ENCODE data around the gene DUSP10.
A peak's percentile ranks its signal among the peaks of the same experiment; 100 is the strongest.

Gene DUSP10

DNA sequence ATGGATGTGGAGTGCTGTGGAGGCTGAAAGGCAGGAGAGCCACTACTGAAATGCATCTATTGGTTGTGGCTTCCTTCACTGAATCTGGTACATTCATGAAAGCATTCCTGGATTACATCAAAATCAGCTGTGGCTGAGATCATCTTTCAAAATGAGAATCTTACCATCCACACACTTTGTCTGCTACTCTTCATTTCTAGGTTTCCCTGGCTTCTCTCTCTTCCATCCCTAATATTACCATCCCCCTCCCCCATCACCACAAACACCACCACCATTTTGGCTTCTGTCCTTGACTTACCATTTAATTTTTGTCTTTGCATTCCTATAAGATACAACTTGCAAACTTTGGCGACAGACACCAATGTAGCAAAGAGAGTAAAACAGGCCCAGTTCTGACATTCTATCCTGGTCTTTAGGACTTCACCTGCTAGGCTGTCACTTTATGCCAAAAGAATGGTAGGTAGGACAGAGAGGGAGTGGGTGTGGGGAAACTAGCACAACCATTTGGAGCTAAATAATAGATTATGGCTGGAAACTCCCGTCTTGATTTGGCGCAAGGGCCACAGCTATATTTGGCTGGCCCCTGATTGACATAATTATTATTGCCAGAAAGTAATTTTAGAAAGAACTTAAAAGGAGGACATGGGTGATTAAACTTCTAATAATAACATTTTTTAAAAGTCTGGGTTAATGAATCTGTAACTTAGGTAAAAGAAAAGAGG lies 15.1 kb upstream of the DUSP10 start:
- no peak for TF ChIP-seq ZNF70 (CRISPR knock-in tag; IDR thresholded peaks at IDR 0.05)
- TF ChIP-seq TOX (CRISPR knock-in tag; IDR thresholded peaks at IDR 0.05; ENCODE audit: borderline replicate concordance): no peak
- no peak for TF ChIP-seq ZFP30 (CRISPR knock-in tag; IDR thresholded peaks at IDR 0.05)
- no peak for TF ChIP-seq OSR1 (CRISPR knock-in tag; IDR thresholded peaks at IDR 0.05)
- TF ChIP-seq CSDC2 (CRISPR knock-in tag; IDR thresholded peaks at IDR 0.05): no peak
- ATAC-seq: peak; percentile 60; the same call in 2 of the 3 replicates

DNA sequence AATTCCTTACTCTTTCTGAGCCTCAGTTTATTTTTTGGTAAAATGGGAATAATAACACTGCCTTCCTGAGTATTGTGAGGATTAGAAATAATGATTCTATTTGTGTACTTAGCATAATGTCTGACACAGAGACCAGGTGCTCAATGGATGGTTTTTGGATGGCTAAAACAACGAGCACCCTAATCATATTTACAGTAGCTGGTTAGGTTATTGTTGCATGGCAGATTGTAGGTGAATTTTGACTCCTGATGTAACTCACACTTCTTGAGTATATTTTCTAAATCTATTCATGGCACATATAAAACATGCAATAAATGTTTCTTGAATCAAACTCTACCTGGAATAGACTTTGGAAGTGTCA lies 11.9 kb upstream of the DUSP10 start:
- no peak for ATAC-seq
- TF ChIP-seq ZC3H10 (CRISPR knock-in tag; IDR thresholded peaks at IDR 0.05) (no peak), RARB (CRISPR knock-in tag; IDR thresholded peaks at IDR 0.05) (no peak), TOX (CRISPR knock-in tag; IDR thresholded peaks at IDR 0.05; ENCODE audit: borderline replicate concordance) (no peak), ESRRG (CRISPR knock-in tag; IDR thresholded peaks at IDR 0.05) (no peak), SNAI2 (CRISPR knock-in tag; IDR thresholded peaks at IDR 0.05) (no peak), ARNTL (CRISPR knock-in tag; IDR thresholded peaks at IDR 0.05; ENCODE audit: borderline replicate concordance, low read depth) (no peak), TCF4 (CRISPR knock-in tag; IDR thresholded peaks at IDR 0.05; ENCODE audit: borderline replicate concordance) (no peak), PPARA (CRISPR knock-in tag; IDR thresholded peaks at IDR 0.05; ENCODE audit: borderline replicate concordance) (no peak), CSDC2 (CRISPR knock-in tag; IDR thresholded peaks at IDR 0.05) (no peak), ZNF70 (CRISPR knock-in tag; IDR thresholded peaks at IDR 0.05) (no peak), BACH2 (CRISPR knock-in tag; IDR thresholded peaks at IDR 0.05; ENCODE audit: borderline replicate concordance) (no peak), ZNF565 (CRISPR knock-in tag; conservative IDR thresholded peaks at IDR 0.05; ENCODE audit: low read depth) (no peak), ZFP3 (CRISPR knock-in tag; IDR thresholded peaks at IDR 0.05) (no peak), ZNF8 (CRISPR knock-in tag; IDR thresholded peaks at IDR 0.05) (no peak), OSR1 (CRISPR knock-in tag; IDR thresholded peaks at IDR 0.05) (no peak), ZFP30 (CRISPR knock-in tag; IDR thresholded peaks at IDR 0.05) (no peak)
- TF ChIP-seq, protein P1, sequence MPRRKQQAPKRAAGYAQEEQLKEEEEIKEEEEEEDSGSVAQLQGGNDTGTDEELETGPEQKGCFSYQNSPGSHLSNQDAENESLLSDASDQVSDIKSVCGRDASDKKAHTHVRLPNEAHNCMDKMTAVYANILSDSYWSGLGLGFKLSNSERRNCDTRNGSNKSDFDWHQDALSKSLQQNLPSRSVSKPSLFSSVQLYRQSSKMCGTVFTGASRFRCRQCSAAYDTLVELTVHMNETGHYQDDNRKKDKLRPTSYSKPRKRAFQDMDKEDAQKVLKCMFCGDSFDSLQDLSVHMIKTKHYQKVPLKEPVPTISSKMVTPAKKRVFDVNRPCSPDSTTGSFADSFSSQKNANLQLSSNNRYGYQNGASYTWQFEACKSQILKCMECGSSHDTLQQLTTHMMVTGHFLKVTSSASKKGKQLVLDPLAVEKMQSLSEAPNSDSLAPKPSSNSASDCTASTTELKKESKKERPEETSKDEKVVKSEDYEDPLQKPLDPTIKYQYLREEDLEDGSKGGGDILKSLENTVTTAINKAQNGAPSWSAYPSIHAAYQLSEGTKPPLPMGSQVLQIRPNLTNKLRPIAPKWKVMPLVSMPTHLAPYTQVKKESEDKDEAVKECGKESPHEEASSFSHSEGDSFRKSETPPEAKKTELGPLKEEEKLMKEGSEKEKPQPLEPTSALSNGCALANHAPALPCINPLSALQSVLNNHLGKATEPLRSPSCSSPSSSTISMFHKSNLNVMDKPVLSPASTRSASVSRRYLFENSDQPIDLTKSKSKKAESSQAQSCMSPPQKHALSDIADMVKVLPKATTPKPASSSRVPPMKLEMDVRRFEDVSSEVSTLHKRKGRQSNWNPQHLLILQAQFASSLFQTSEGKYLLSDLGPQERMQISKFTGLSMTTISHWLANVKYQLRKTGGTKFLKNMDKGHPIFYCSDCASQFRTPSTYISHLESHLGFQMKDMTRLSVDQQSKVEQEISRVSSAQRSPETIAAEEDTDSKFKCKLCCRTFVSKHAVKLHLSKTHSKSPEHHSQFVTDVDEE (CRISPR knock-in tag; IDR thresholded peaks at IDR 0.05): no peak
- TF ChIP-seq, protein P2, sequence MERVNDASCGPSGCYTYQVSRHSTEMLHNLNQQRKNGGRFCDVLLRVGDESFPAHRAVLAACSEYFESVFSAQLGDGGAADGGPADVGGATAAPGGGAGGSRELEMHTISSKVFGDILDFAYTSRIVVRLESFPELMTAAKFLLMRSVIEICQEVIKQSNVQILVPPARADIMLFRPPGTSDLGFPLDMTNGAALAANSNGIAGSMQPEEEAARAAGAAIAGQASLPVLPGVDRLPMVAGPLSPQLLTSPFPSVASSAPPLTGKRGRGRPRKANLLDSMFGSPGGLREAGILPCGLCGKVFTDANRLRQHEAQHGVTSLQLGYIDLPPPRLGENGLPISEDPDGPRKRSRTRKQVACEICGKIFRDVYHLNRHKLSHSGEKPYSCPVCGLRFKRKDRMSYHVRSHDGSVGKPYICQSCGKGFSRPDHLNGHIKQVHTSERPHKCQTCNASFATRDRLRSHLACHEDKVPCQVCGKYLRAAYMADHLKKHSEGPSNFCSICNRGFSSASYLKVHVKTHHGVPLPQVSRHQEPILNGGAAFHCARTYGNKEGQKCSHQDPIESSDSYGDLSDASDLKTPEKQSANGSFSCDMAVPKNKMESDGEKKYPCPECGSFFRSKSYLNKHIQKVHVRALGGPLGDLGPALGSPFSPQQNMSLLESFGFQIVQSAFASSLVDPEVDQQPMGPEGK (CRISPR knock-in tag; IDR thresholded peaks at IDR 0.05; ENCODE audit: borderline replicate concordance): no peak
- TF ChIP-seq, protein P3, sequence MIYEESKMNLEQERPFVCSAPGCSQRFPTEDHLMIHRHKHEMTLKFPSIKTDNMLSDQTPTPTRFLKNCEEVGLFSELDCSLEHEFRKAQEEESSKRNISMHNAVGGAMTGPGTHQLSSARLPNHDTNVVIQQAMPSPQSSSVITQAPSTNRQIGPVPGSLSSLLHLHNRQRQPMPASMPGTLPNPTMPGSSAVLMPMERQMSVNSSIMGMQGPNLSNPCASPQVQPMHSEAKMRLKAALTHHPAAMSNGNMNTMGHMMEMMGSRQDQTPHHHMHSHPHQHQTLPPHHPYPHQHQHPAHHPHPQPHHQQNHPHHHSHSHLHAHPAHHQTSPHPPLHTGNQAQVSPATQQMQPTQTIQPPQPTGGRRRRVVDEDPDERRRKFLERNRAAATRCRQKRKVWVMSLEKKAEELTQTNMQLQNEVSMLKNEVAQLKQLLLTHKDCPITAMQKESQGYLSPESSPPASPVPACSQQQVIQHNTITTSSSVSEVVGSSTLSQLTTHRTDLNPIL (CRISPR knock-in tag; IDR thresholded peaks at IDR 0.05; ENCODE audit: low read depth): no peak

DNA sequence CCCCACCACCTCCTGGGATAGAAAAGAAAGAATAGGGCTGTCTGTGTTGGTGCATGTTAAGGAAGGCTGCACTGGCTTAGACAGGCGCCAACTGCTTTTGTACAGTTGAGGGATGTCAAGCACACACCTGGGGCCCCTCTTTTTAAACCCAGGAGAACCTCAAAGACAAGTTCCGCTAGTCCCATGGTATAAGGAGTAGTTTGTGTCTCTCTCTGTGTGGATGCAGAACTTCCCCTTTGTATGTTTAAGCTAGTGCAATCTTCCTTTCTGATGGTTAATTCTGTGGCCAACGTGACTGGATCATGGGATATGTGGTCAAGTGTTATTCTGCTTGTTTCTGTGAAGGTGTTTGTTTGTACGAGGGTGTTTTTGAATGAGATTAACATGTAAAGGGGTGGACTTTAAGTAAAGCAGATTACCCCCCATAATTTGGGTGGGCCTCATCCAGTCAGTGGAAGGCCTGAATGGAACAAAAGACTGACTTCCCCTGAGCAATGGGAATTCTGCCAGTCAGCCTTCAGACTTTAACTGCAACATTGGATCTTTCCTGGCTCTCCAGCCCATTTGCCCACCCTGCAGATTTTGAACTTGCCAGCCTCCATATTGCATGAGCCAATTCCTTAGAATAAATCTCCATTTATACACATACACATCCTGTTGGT lies 9.5 kb upstream of the DUSP10 start:
- ATAC-seq: no peak
- TF ChIP-seq, protein P1 (CRISPR knock-in tag; IDR thresholded peaks at IDR 0.05): no peak
- no peak for TF ChIP-seq BACH2 (CRISPR knock-in tag; IDR thresholded peaks at IDR 0.05; ENCODE audit: borderline replicate concordance)
- no peak for TF ChIP-seq RARB (CRISPR knock-in tag; IDR thresholded peaks at IDR 0.05)

All from SK-N-SH treated with all-trans-retinoic acid at 6 μM for 48 hours (cell line).